ENCODE measurements around the gene MACF1.

The MACF1 gene

GRCh38 chr1:39310691-39311090, 106.2 kb downstream of the MACF1 start:
- no peak for DNase-seq

GRCh38 chr1:39317111-39317510, 112.6 kb downstream of the MACF1 start:
- no peak for DNase-seq

- no peak for DNase-seq
Measured at GRCh38 chr1:39317910-39318633, 113.6 kb downstream of the MACF1 start.

- DNase-seq, result no peak
Measured at GRCh38 chr1:39321979-39322378, 117.5 kb downstream of the MACF1 start.

GRCh38 chr1:39322431-39322830, 117.9 kb downstream of the MACF1 start:
- no peak for DNase-seq

GRCh38 chr1:39324888-39325287, 120.4 kb downstream of the MACF1 start:
- no peak for DNase-seq

- no peak for DNase-seq
Measured at GRCh38 chr1:39326836-39327235, 122.3 kb downstream of the MACF1 start.

GRCh38 chr1:39328095-39328494, 123.6 kb downstream of the MACF1 start:
- no peak for DNase-seq

GRCh38 chr1:39328586-39329121, 124.2 kb downstream of the MACF1 start:
- DNase-seq, result no peak

GRCh38 chr1:39331647-39332046, 127.2 kb downstream of the MACF1 start:
- DNase-seq, result no peak

- DNase-seq, result no peak
Measured at GRCh38 chr1:39332291-39332690, 127.8 kb downstream of the MACF1 start.

- DNase-seq, result no peak
Measured at GRCh38 chr1:39332828-39333227, 128.3 kb downstream of the MACF1 start.

- no peak for DNase-seq
Measured at GRCh38 chr1:39333296-39333695, 128.8 kb downstream of the MACF1 start.

GRCh38 chr1:39335216-39335615, 130.7 kb downstream of the MACF1 start:
- no peak for DNase-seq

GRCh38 chr1:39337067-39337466, 132.6 kb downstream of the MACF1 start:
- no peak for DNase-seq

GRCh38 chr1:39342776-39343175, 138.3 kb downstream of the MACF1 start:
- DNase-seq, result no peak

- no peak for DNase-seq
Measured at GRCh38 chr1:39344394-39345154, 140.1 kb downstream of the MACF1 start.

- DNase-seq, result no peak
Measured at GRCh38 chr1:39346872-39347271, 142.4 kb downstream of the MACF1 start.

- no peak for DNase-seq
Measured at GRCh38 chr1:39348278-39348677, 143.8 kb downstream of the MACF1 start.

GRCh38 chr1:39352881-39353280, 148.4 kb downstream of the MACF1 start:
- no peak for DNase-seq

GRCh38 chr1:39354572-39354971, 150.1 kb downstream of the MACF1 start:
- DNase-seq, result no peak

GRCh38 chr1:39358491-39358890, 154.0 kb downstream of the MACF1 start:
- DNase-seq, result no peak

- DNase-seq, result no peak
Measured at GRCh38 chr1:39359028-39359570, 154.6 kb downstream of the MACF1 start.

GRCh38 chr1:39360731-39361130, 156.2 kb downstream of the MACF1 start:
- no peak for DNase-seq
